Uterus (tissue), 2 donors: ENCODE data around the gene MYO15A.

Experiments
- CTCF ChIP-seq, 4 experiments: fragments of 200-600 bp in 2 of 4; fragments of 450-650 bp in 2 of 4; sonication (generic) in 2 of 4; IDR thresholded peaks; one replicate each; pipeline ENCODE4 v1.5.1; 2016 to 2019; ENCODE audit warnings: antibody characterized with exemption in 4 of 4, mild to moderate bottlenecking in 2 of 4, moderate library complexity in 1 of 4
- POLR2A ChIP-seq, 2 donors: fragments of 450-650 bp; IDR thresholded peaks; one replicate each; pipeline ENCODE4 v1.6.1; 2016; ENCODE audit warnings: antibody characterized with exemption in 2 of 2, mild to moderate bottlenecking in 1 of 2, moderate library complexity in 1 of 2

GRCh38 chr17:18158022-18158600 is 49.6 kb downstream of the MYO15A start:
- TF ChIP-seq CTCF (IDR thresholded peaks at IDR 0.05): no peak
- peak in 1 of 2 donors; percentile 7 for TF ChIP-seq POLR2A (IDR thresholded peaks at IDR 0.05)
